PC-9 (cell line): ENCODE data around the gene MYPN. TPM values are rescaled to one million over a fixed set of nuclear protein-coding genes. Genes with fewer than 3 reads are reported as not detected.

ENCODE experiments used
- BruUV-seq: library from RNA; stranded (reverse); fragments of 400-500 nt; replicated peaks from 2 replicates; lab custom pipeline; 2021; lab: Mats Ljungman, UMichigan
- CTCF ChIA-PET: fragments of 300-600 bp; sonication (Branson Sonifier 250); formaldehyde crosslinking; loops from one replicate; lab custom pipeline; 2022; ENCODE audit warnings: antibody characterized with exemption; lab: Charles Lee
- POLR2A ChIA-PET: fragments of 300-600 bp; sonication (Branson Sonifier 250); formaldehyde crosslinking; loops from one replicate; lab custom pipeline; 2022; ENCODE audit warnings: antibody characterized with exemption; ENCODE audit not compliant: unreplicated experiment; lab: Charles Lee
- DNase-seq, 2 experiments: peaks; one replicate each; pipeline versions ENCODE4 v3.0.0 to v3.0.0-alpha.2; 2015 to 2022; ENCODE audit warnings: mixed read lengths in 1 of 2
- H2AFZ ChIP-seq: fragments of 200-600 bp; sonication (generic); 2 replicates; pipeline ENCODE4 v1.8.1; 2017; ENCODE audit warnings: antibody characterized with exemption
- H3F3A ChIP-seq: fragments of 200-600 bp; sonication (generic); 2 replicates; pipeline ENCODE4 v1.8.1; 2017; ENCODE audit warnings: antibody characterized with exemption, mild to moderate bottlenecking, low read depth; ENCODE audit not compliant: insufficient read depth
- H3K27ac ChIP-seq: fragments of 200-600 bp; sonication (generic); 2 replicates; pipeline ENCODE4 v1.6.1; 2016; ENCODE audit warnings: mixed run types
- H3K27me3 ChIP-seq: fragments of 200-600 bp; sonication (generic); 2 replicates; pipeline ENCODE4 v1.6.1; 2016; ENCODE audit warnings: low read depth, mixed run types; ENCODE audit not compliant: insufficient read depth
- H3K36me3 ChIP-seq: fragments of 200-600 bp; sonication (generic); 2 replicates; pipeline ENCODE4 v1.6.1; 2016; ENCODE audit warnings: low read depth, mixed run types
- H3K4me1 ChIP-seq: fragments of 200-600 bp; sonication (generic); replicated peaks from 2 replicates; pipeline ENCODE4 v1.6.1; 2016; ENCODE audit warnings: mixed run types; ENCODE audit not compliant: insufficient read depth
- H3K4me2 ChIP-seq: fragments of 200-600 bp; sonication (generic); 2 replicates; pipeline ENCODE4 v1.6.1; 2017; ENCODE audit warnings: mixed run types
- H3K4me3 ChIP-seq: fragments of 200-600 bp; sonication (generic); 2 replicates; pipeline ENCODE4 v1.6.1; 2016; ENCODE audit warnings: mixed run types
- H3K79me2 ChIP-seq: fragments of 200-600 bp; sonication (generic); 2 replicates; pipeline ENCODE4 v1.6.1; 2017; ENCODE audit warnings: low read depth, mixed run types
- H3K9me2 ChIP-seq: fragments of 200-600 bp; sonication (generic); 2 replicates; pipeline ENCODE4 v1.8.1; 2017; ENCODE audit warnings: mild to moderate bottlenecking; ENCODE audit not compliant: insufficient read depth
- H3K9me3 ChIP-seq: fragments of 200-600 bp; sonication (generic); 2 replicates; pipeline ENCODE4 v1.8.1; 2016; ENCODE audit warnings: low read depth; ENCODE audit not compliant: insufficient read depth
- H4K20me1 ChIP-seq: fragments of 200-600 bp; sonication (generic); 2 replicates; pipeline ENCODE4 v1.8.1; 2017; ENCODE audit not compliant: insufficient read depth
- EZH2 ChIP-seq: fragments of 200-600 bp; sonication (generic); IDR thresholded peaks from 2 replicates; pipeline ENCODE4 v1.8.0; 2017; ENCODE audit warnings: antibody characterized with exemption, low read depth
- intact Hi-C: fragments of 100-400 bp; cut with micrococcal nuclease; formaldehyde crosslinking; loops from one replicate; pipeline ENCODE4 v1.10.0; 2022; ENCODE audit not compliant: unreplicated experiment
- total RNA-seq: library from RNA; stranded (reverse); gene quantifications from 2 replicates; pipeline ENCODE4 v1.2.3, GENCODE V29; 2021
- TF ChIP-seq, protein P1 (sequence below): fragments of 200-600 bp; sonication (generic); conservative IDR thresholded peaks from 2 replicates; pipeline ENCODE4 v1.6.1; 2017; ENCODE audit warnings: mixed run types, antibody characterized with exemption, mild to moderate bottlenecking, moderate library complexity

MYPN gene
- total RNA-seq, 1 experiment from 2014 or later, result 3.9 TPM

DNA sequence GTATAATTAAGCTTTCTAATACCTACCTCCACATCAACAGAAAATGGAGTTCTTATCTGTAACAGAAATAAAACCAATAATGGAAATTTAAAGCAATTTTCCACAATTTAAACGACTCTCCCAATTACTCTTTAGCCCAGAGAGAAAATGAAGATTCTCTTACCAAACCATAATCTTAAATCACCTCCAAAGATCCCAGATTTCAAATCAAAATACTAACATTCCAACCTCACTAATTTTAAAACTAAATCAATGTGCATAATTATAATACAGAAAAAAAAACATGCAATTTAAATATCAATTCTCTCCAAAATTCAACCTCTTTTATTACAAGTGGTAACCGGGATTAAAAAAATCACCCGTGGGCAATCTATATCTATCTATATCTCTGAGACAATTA, 35.7 kb upstream of the MYPN start:
- no TSS peak for BruUV-seq
- Histone ChIP-seq H3K4me3 (peak overlapping the region; percentile 97), H3K9me3 (no peaks in the 10 kb centered on the region), H3K27ac (peak overlapping the region; percentile 95), H3K36me3 (peaks cover 39% of the 10 kb centered on the region), H3K4me2 (peak overlapping the region; percentile 96), H4K20me1 (peaks cover 31% of the 10 kb centered on the region), H3K79me2 (peaks cover 64% of the 10 kb centered on the region), H3K4me1 (peaks cover 46% of the 10 kb centered on the region), H3K27me3 (no peaks in the 10 kb centered on the region), H3F3A (peaks cover 17% of the 10 kb centered on the region; the same call in 1 of the 2 replicates), H3K9me2 (no peaks in the 10 kb centered on the region), H2AFZ (no peak overlapping the region)
- TF ChIP-seq EZH2, result no peak
- TF ChIP-seq, protein P1, sequence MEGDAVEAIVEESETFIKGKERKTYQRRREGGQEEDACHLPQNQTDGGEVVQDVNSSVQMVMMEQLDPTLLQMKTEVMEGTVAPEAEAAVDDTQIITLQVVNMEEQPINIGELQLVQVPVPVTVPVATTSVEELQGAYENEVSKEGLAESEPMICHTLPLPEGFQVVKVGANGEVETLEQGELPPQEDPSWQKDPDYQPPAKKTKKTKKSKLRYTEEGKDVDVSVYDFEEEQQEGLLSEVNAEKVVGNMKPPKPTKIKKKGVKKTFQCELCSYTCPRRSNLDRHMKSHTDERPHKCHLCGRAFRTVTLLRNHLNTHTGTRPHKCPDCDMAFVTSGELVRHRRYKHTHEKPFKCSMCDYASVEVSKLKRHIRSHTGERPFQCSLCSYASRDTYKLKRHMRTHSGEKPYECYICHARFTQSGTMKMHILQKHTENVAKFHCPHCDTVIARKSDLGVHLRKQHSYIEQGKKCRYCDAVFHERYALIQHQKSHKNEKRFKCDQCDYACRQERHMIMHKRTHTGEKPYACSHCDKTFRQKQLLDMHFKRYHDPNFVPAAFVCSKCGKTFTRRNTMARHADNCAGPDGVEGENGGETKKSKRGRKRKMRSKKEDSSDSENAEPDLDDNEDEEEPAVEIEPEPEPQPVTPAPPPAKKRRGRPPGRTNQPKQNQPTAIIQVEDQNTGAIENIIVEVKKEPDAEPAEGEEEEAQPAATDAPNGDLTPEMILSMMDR, result no peak
- CTCF ChIA-PET, result no interaction called here
- no peak for DNase-seq
- intact Hi-C loops, result loop anchor here (1.0 kb wide), 2 partner anchors 80 to 261 kb away; no protein-coding TSS in a partner anchor
- POLR2A ChIA-PET, result no interaction called here

DNA sequence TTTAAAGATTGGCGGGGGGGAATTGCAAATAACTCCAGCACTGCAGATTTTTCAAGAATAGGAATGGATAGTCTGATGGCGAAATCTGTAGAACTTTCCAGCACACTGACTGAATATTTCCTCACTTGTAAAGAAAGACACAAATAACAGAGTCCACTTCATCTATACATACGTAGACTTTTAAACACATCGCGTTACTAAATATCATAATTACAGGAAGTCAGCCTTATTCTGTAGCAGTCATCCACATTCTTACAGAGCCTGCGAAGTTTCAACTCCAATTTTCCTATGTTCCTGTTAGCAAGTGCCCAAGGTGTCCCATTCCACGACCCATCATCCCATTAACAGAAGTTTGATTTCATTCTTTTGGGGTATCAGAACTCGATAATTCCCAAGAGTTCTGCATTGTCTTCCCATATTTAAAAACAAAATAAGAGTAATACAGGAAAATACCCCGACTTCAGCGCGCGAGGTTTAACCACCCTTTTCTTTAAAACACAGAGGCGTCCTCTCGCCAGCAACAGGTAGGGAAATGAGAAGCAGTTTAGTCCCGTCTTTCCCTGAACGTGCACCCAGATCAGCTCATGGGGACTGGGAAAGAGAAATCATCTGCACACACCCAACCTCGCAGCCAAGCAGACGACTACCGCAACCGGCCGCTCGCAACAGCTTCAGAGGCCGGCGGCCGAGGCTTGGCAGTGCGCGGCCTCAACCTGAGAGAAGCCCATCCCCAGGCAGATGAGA, 35.1 kb upstream of the MYPN start:
- intact Hi-C loops, result loop anchor here (1.0 kb wide), 2 partner anchors 79 to 260 kb away; no protein-coding TSS in a partner anchor

More for the DNA sequence above, 35.1 kb upstream of the MYPN start:
- POLR2A ChIA-PET, result interaction anchor here (0.5 kb wide), 1 partner anchor 80 kb away, joined by 3 read pairs; no protein-coding TSS in a partner anchor
- BruUV-seq, result TSS peak; percentile 43
- DNase-seq, result no peak
- H4K20me1 ChIP-seq, result peaks cover 31% of the 10 kb centered on the region
- H3K79me2 ChIP-seq, result peaks cover 59% of the 10 kb centered on the region
- peak overlapping the region; percentile 84 for H2AFZ ChIP-seq
- H3K9me2 ChIP-seq, result no peaks in the 10 kb centered on the region
- peak overlapping the region; percentile 95 for H3K27ac ChIP-seq
- peaks cover 44% of the 10 kb centered on the region for H3K4me1 ChIP-seq
- no peaks in the 10 kb centered on the region for H3K9me3 ChIP-seq
- CTCF ChIA-PET, result interaction anchor here (0.7 kb wide), 1 partner anchor 229 kb away, joined by 3 read pairs; no protein-coding TSS in a partner anchor
- peaks cover 34% of the 10 kb centered on the region for H3K36me3 ChIP-seq
- TF ChIP-seq, protein P1, result no peak
- no peak for TF ChIP-seq EZH2
- peak overlapping the region; percentile 96 for H3K4me2 ChIP-seq
- peak overlapping the region; percentile 97 for H3K4me3 ChIP-seq
- peaks cover 14% of the 10 kb centered on the region; the same call in 1 of the 2 replicates for H3F3A ChIP-seq
- H3K27me3 ChIP-seq, result no peaks in the 10 kb centered on the region
